Colonic mucosa (tissue), 4 donors: ENCODE data around the gene PPP1R9B. TPM values are rescaled to one million over a fixed set of nuclear protein-coding genes. Genes with fewer than 3 reads are reported as not detected.

Source experiments
- DNase-seq: peaks from one replicate; pipeline ENCODE4 v3.0.0-alpha.2; 2020
- H3K27ac ChIP-seq: fragments of 200-600 bp; one replicate; pipeline ENCODE4 v1.8.0; 2021
- H3K27me3 ChIP-seq: fragments of 200-600 bp; one replicate; pipeline ENCODE4 v1.8.0; 2021
- H3K36me3 ChIP-seq: fragments of 200-600 bp; one replicate; pipeline ENCODE4 v1.8.0; 2021
- H3K4me1 ChIP-seq: fragments of 200-600 bp; one replicate; pipeline ENCODE4 v1.8.0; 2021; ENCODE audit warnings: mild to moderate bottlenecking
- H3K4me3 ChIP-seq: fragments of 200-600 bp; one replicate; pipeline ENCODE4 v1.8.0; 2021
- H3K9ac ChIP-seq, 2 donors: one replicate each; pipeline ENCODE4 v1.7.0; 2013; ENCODE audit warnings: control low read depth in 2 of 2, low read depth in 2 of 2, low read length in 2 of 2
- H3K9me3 ChIP-seq: fragments of 200-600 bp; one replicate; pipeline ENCODE4 v1.8.0; 2021
- CTCF ChIP-seq: fragments of 200-600 bp; IDR thresholded peaks from one replicate; pipeline ENCODE4 v1.8.0; 2022; ENCODE audit warnings: antibody characterized with exemption, mild to moderate bottlenecking
- intact Hi-C: fragments of 100-400 bp; cut with DNase I; formaldehyde crosslinking; loops from one replicate; pipeline ENCODE4 v1.14.1; 2022
- total RNA-seq, 2 donors: library from RNA; stranded (reverse); fragmentation: NEBNext Ultra II Directional in 1 of 2; extraction: Animal tissue kit (Norgen Biotek cat#: 25700) in 1 of 2; gene quantifications; one replicate each; pipeline ENCODE4 v1.2.1, GENCODE V29; 2021
- donor health status: healthy.
- donor health status: DM: no; HTN: no; CAD: no.
- donor health status: DM: no; HTN: no; CAD: no.

The PPP1R9B gene
- total RNA-seq, 2 donors from 2014 or later, result 36.6 to 43.2 TPM

- Histone ChIP-seq H3K36me3 (no peaks in the 10 kb centered on the region), H3K9ac (no peak overlapping the region), H3K4me3 (no peak overlapping the region), H3K9me3 (no peaks in the 10 kb centered on the region), H3K27ac (no peak overlapping the region), H3K4me1 (peaks cover 6% of the 10 kb centered on the region), H3K27me3 (no peaks in the 10 kb centered on the region)
- intact Hi-C loops, result no loop called here
- TF ChIP-seq CTCF, result no peak
- no peak for DNase-seq
Measured at GRCh38 chr17:50181144-50181543, 30.7 kb upstream of the PPP1R9B start.

DNA sequence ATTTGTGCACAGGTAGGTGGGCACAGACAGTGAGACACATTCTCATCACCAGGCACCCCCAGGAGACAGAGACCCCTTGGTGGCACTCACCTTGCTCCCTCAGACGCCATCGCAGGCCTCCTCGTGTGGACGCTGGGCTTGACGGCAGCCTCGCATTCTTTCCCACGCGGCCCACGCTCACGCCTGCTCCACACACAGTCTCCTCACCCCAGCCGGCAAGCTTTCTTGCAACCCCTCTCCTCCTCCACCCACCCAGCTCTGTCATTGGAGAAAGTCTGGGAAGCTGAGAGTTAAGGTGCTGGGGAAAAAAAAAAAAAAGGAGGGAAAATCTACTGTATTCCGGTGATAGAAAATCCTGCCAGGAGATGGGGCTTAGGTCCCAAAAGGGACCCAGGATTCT is 30.1 kb upstream of the PPP1R9B start:
- Histone ChIP-seq H3K9ac (no peak overlapping the region), H3K9me3 (no peaks in the 10 kb centered on the region), H3K27ac (no peak overlapping the region), H3K4me1 (peaks cover 6% of the 10 kb centered on the region), H3K36me3 (no peaks in the 10 kb centered on the region), H3K27me3 (no peaks in the 10 kb centered on the region), H3K4me3 (no peak overlapping the region)
- no peak for TF ChIP-seq CTCF
- no peak for DNase-seq
- intact Hi-C loops, result no loop called here

DNA sequence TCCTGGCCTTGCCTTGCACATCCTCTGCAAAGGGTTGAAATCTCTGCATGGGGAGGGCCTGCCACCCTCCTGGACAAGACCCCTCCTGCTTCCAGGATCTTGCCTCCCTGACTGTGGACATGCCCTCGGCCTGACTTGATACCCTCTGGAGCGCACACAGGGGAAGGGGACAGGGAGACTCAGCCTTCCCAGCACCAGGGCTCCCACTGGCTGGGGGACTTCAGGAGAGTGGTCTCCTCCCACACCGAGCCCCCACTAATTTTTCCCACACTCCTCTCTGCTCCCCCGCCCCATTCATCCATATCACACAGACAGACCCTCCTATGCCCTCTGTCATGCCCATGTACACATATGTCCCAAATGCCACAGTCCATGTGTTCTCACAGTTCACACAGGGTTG is 29.6 kb upstream of the PPP1R9B start:
- intact Hi-C loops, result no loop called here
- no peak overlapping the region for H3K9ac ChIP-seq
- H3K4me3 ChIP-seq, result no peak overlapping the region
- DNase-seq, result no peak
- H3K27ac ChIP-seq, result no peak overlapping the region
- peaks cover 6% of the 10 kb centered on the region for H3K4me1 ChIP-seq
- H3K9me3 ChIP-seq, result no peaks in the 10 kb centered on the region
- no peaks in the 10 kb centered on the region for H3K36me3 ChIP-seq
- TF ChIP-seq CTCF, result no peak
- no peaks in the 10 kb centered on the region for H3K27me3 ChIP-seq

- Histone ChIP-seq H3K4me1 (peaks cover 6% of the 10 kb centered on the region), H3K9ac (peak overlapping the region; percentile 1 to 32), H3K4me3 (no peak overlapping the region), H3K36me3 (no peaks in the 10 kb centered on the region), H3K27ac (peak overlapping the region; percentile 41), H3K27me3 (no peaks in the 10 kb centered on the region), H3K9me3 (no peaks in the 10 kb centered on the region)
- peak; percentile 84 for DNase-seq
- peak; percentile 22 for TF ChIP-seq CTCF
- intact Hi-C loops, result no loop called here
Measured at GRCh38 chr17:50177983-50178834, 27.7 kb upstream of the PPP1R9B start.

- no peaks in the 10 kb centered on the region for H3K27me3 ChIP-seq
- intact Hi-C loops, result no loop called here
- no peak for TF ChIP-seq CTCF
- H3K4me1 ChIP-seq, result peaks cover 6% of the 10 kb centered on the region
- peak overlapping the region; percentile 41 for H3K27ac ChIP-seq
- DNase-seq, result no peak
- H3K9ac ChIP-seq, result no peak overlapping the region
- H3K36me3 ChIP-seq, result no peaks in the 10 kb centered on the region
- H3K9me3 ChIP-seq, result no peaks in the 10 kb centered on the region
- no peak overlapping the region for H3K4me3 ChIP-seq
Measured at GRCh38 chr17:50177476-50177875, 27.0 kb upstream of the PPP1R9B start.
